ENCODE measurements around the gene MBNL2.

Gene MBNL2

DNA sequence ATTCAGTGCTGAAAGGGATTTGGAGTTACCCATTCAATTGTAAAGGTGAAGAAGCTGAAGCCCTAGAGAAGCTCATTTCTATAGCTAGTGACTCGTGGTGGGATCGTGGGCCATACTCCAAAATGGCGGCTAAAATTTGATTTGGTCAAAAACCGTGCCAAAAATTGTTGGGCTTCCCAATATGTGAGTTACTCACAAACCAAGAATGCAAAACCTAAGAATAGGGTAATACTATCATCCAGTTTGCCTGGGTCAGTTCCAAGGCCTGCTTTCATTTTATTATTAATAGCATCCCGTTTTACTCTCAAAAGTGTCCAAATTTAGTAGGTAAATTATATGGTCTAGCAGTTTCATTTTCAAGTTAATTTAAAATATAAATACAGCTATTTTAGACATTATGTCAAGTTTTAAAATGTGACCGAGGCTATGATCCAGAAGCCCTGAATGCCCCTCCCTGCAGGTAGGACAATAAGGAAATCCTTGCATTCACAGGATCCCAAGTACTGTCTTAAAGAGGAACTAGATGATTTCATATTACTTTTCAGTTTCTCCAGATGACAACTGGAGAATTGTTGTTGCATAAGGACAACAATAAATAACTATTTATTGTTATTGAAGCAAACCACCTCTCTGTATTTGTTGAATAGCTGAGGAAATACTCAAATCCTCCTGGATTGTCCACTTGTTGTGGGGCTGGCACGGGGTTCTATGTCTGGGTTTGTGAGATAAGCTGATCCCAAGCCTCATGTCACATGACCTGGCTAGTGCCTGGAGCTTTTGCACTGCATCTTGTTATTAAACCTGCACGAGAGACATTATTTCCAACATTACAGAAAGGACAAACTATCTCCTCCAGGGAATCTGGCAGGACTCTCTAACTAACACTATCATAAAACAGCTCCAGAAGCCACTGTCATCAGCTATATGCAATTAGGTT is 200.3 kb downstream of the MBNL2 start:
- no peak for DNase-seq (ENCODE audit: low read depth in 1 of 2, low spot score in 1 of 2)
- no peaks in the 10 kb centered on the region for H3K27me3 ChIP-seq (ENCODE audit: insufficient read depth, poor library complexity, severe bottlenecking)
- H3K4me3 ChIP-seq (replicated peaks; ENCODE audit: insufficient read depth, low read length) = no peak overlapping the region
- TF ChIP-seq GABPA (IDR thresholded peaks at IDR 0.05; ENCODE audit: low read depth) (no peak), POLR2AphosphoS5 (IDR thresholded peaks at IDR 0.05; ENCODE audit: low read depth) (no peak), REST (IDR thresholded peaks at IDR 0.05; ENCODE audit: insufficient replicate concordance, low read depth) (no peak), CTCF (IDR thresholded peaks at IDR 0.05; ENCODE audit: insufficient read depth, low read length) (no peak), SPI1 (IDR thresholded peaks at IDR 0.05; ENCODE audit: borderline replicate concordance, low read depth) (no peak)
- no peak overlapping the region for H3K27ac ChIP-seq (replicated peaks)

- no peak for DNase-seq (ENCODE audit: low read depth in 1 of 2, low spot score in 1 of 2)
- Histone ChIP-seq H3K4me3 (replicated peaks; ENCODE audit: insufficient read depth, low read length) (no peak overlapping the region), H3K27ac (replicated peaks) (no peak overlapping the region), H3K27me3 (ENCODE audit: insufficient read depth, poor library complexity, severe bottlenecking) (no peaks in the 10 kb centered on the region)
- TF ChIP-seq SPI1 (IDR thresholded peaks at IDR 0.05; ENCODE audit: borderline replicate concordance, low read depth) (no peak), CTCF (IDR thresholded peaks at IDR 0.05; ENCODE audit: insufficient read depth, low read length) (no peak), POLR2AphosphoS5 (IDR thresholded peaks at IDR 0.05; ENCODE audit: low read depth) (no peak), REST (IDR thresholded peaks at IDR 0.05; ENCODE audit: insufficient replicate concordance, low read depth) (no peak), GABPA (IDR thresholded peaks at IDR 0.05; ENCODE audit: low read depth) (no peak)
Observed at GRCh38 chr13:97423300-97424045, 201.3 kb downstream of the MBNL2 start.

DNA sequence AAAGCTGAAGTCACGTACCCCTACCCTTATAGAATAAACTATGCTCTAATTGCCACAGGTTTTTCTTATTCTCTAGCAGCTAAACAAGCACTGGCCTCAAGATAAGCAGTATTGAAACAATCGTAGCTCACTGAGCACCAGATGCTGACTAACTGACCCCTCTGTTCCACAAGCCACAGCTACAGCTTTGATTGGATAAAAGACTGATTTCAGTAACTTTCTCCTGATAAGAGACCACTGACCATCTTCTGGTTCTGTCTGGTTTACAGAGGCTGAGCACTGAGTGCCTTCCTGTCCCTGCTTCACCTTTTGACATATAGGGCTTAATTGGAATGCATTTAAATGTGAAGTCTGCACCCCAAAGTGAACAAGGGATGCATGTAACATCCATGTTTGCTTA is 203.5 kb downstream of the MBNL2 start:
- TF ChIP-seq GABPA (IDR thresholded peaks at IDR 0.05; ENCODE audit: low read depth) = no peak
- no peak for TF ChIP-seq REST (IDR thresholded peaks at IDR 0.05; ENCODE audit: insufficient replicate concordance, low read depth)
- no peak for TF ChIP-seq SPI1 (IDR thresholded peaks at IDR 0.05; ENCODE audit: borderline replicate concordance, low read depth)
- TF ChIP-seq CTCF (IDR thresholded peaks at IDR 0.05; ENCODE audit: insufficient read depth, low read length) = no peak
- no peak for TF ChIP-seq POLR2AphosphoS5 (IDR thresholded peaks at IDR 0.05; ENCODE audit: low read depth)
- Histone ChIP-seq H3K4me3 (replicated peaks; ENCODE audit: insufficient read depth, low read length) (no peak overlapping the region), H3K27me3 (ENCODE audit: insufficient read depth, poor library complexity, severe bottlenecking) (no peaks in the 10 kb centered on the region), H3K27ac (replicated peaks) (no peak overlapping the region)
- DNase-seq (ENCODE audit: low read depth in 1 of 2, low spot score in 1 of 2) = no peak

All from HL-60 (cell line).